DMS153 treated with DMSO at 0.1 percent for 48 hours (cell line): ENCODE measurements around the gene LRRC8A.
"Not testable (repeated sequence)": the region's sequence is repeated elsewhere in the genome, so short reads cannot be mapped to it uniquely, and the experiment has no call there.

Experiments used
- DNase-seq: peaks from one replicate; lab custom pipeline; 2025; ENCODE audit not compliant: unreplicated experiment; lab: John Stamatoyannopoulos, UW

Gene LRRC8A

GRCh38 chr9:128919402-128920089 is 37.6 kb downstream of the LRRC8A start:
- DNase-seq: no peak

GRCh38 chr9:128920381-128921058 is 38.6 kb downstream of the LRRC8A start, which contains the start of gene PHYHD1:
Gene PHYHD1 (plus strand): TSS chr9:128920982. CDS start chr9:128922324, 1,342 bp downstream.
- no peak for DNase-seq

- DNase-seq: no peak
Measured at GRCh38 chr9:128921881-128922763, 40.2 kb downstream of the LRRC8A start.

- DNase-seq: no peak
Measured at GRCh38 chr9:128923493-128923883, 41.6 kb downstream of the LRRC8A start.

- DNase-seq: peak; percentile 69
Measured at GRCh38 chr9:128927731-128928411, 45.9 kb downstream of the LRRC8A start.

GRCh38 chr9:128928624-128929023 is 46.7 kb downstream of the LRRC8A start:
- DNase-seq: no peak

GRCh38 chr9:128929560-128929959 is 47.6 kb downstream of the LRRC8A start:
- DNase-seq: no peak

GRCh38 chr9:128933731-128934130 is 51.8 kb downstream of the LRRC8A start:
- DNase-seq: no peak

GRCh38 chr9:128936171-128936865 is 54.4 kb downstream of the LRRC8A start:
- DNase-seq: no peak

GRCh38 chr9:128937310-128938165 is 55.6 kb downstream of the LRRC8A start:
- no peak for DNase-seq

GRCh38 chr9:128940271-128940921 is 58.5 kb downstream of the LRRC8A start:
- no peak for DNase-seq

GRCh38 chr9:128940946-128941755 is 59.2 kb downstream of the LRRC8A start:
- no peak for DNase-seq

- DNase-seq: no peak
Measured at GRCh38 chr9:128943832-128944620, 62.1 kb downstream of the LRRC8A start.

- DNase-seq: not testable (repeated sequence)
Measured at GRCh38 chr9:128944966-128945365, 63.0 kb downstream of the LRRC8A start.

- DNase-seq: no peak
Measured at GRCh38 chr9:128945798-128946501, 64.0 kb downstream of the LRRC8A start.

GRCh38 chr9:128946571-128947276 is 64.8 kb downstream of the LRRC8A start:
- DNase-seq: no peak
